ENCODE measurements around the gene TMIGD3.
"Not testable (repeated sequence)": the region's sequence is repeated elsewhere in the genome, so short reads cannot be mapped to it uniquely, and the experiment has no call there.

TMIGD3 gene

GRCh38 chr1:111503585-111504060 lies at the start of gene TMIGD3, which contains the start of gene ADORA3:
TMIGD3 (minus strand) TSS chr1:111503633; CDS start chr1:111503354, 279 bp downstream.
ADORA3 (minus strand) TSS chr1:111503633; CDS start chr1:111503354, 279 bp downstream.
- DNase-seq, result peak in 3 of 56 donors; percentile 18 to 45 (median 35)

DNA sequence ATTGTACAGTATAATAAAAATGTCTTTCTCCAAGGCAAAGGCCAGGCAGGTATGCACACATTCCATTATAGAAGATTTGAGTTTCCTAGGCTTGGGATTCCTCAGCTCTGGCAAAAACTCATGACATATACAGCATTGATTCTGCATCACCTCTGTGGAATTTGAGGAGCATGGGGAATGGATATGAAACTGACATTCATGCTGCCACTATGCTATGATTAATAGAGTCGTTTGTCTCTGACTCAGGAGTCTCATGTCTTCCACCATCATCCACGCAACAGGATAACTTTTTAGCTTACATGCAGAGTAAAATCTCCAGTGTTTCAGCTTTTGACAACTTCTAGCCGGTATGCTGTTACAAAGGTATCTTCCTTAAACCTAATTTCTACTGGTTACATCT lies 49.8 kb upstream of the TMIGD3 start:
- no peak for DNase-seq

GRCh38 chr1:111552587-111552986 lies 49.2 kb upstream of the TMIGD3 start:
- DNase-seq, result no peak

DNA sequence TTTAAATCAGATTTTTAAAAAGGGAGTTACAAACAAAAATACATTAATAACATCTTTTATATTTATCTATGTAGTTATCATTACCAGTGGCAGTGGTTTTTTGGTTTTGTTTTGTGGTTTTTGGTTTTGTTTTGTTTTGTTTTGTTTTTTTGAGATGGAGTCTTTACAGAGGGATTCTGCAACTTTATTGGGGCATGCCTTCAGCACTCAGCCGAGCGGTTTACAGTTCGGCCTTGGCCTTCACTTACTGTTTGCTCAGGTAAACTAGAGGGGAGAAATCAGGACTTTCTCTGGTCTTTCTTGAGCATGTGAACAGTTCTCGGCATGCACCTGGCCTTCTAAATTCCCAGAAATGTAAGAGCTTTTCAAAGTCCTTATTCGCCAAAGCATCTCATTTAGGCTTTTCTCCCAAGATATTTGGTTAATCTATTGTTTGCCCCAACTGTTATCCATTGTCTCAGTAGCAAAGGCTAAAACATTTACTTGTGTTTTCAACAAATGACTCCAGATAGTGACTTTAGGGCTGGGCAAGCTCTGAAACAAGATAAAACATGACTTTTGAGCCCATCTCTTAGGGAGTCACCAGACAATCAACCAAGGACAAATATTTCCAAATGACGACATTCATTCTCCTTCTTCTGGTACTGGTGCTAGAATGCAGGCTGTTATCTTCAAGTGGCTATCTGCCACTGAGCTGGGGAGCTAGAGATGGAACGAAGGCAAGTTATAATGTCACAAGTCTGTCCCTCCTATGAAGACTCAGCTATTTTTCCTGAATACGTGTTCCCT lies 48.4 kb upstream of the TMIGD3 start:
- DNase-seq, result no peak

GRCh38 chr1:111547786-111548185 lies 44.4 kb upstream of the TMIGD3 start:
- DNase-seq, result not testable (repeated sequence)

GRCh38 chr1:111542187-111542586 lies 38.8 kb upstream of the TMIGD3 start:
- DNase-seq, result no peak

DNA sequence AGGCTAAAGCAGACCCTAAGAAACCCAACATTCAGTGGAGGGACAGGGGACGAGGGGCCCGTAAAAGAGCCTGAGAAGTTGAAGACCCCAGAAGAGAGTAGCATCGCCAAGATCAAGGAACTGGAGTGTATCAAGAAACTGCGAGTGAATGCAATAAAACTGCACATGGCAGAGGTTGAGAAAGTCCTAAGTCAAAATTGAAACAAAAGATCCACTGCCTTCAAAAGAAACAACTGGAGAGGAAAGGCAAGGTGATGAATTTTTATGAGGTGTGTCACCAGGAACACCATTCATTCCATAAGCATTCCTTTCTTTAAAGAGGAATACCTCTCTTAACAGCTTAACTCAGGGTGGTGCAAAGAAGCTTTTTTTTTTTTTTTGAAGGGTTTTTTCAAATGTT lies 38.3 kb upstream of the TMIGD3 start:
- DNase-seq, result no peak

GRCh38 chr1:111540928-111541327 lies 37.5 kb upstream of the TMIGD3 start:
- no peak for DNase-seq

GRCh38 chr1:111538343-111539025 lies 35.1 kb upstream of the TMIGD3 start:
- DNase-seq, result peak in 1 of 56 donors; percentile 0

DNA sequence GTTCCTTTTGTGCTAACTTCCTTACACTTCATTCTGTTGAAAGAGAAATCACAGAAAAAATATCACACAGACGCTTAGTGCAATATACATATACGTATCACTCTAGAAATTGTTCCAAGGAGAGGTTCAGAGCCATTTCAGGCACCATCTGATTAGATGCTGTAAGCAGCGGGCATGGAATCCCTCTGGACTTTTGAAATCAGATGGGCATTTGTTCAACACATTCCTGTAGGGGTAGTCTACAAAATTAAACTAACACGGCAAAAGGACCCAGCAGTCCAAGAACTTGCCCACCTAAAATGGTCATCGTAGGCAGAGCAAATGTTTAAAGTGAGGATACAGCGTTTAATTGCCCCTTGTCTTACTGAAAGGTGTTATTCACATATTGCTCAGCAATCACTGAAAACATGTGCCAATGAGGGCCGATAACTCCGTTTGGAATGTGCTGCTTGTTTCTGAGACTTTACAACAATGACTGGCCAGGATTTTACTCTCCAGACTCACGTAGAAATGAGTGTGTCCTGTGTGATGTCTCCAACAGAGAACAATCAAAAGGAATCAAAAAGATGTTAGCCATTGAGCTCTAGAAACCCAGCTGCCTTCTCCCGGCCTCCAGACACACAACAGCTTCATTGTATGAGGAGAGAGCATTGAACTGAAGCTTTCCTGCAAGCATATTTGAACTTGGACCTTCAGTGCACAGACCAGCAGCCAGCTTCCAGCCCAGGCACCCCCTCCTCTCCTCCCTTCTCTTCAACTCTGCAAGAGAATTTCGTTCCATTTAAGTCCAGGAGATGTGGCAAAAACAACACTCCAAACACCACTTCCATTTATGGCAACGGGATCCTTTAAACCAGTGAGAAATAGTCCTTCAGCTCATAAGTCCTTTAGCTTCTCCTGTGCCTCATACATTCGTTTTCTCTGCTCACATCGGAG lies 32.1 kb upstream of the TMIGD3 start:
- peak in 31 of 56 donors; percentile 2 to 62 (median 25) for DNase-seq

DNA sequence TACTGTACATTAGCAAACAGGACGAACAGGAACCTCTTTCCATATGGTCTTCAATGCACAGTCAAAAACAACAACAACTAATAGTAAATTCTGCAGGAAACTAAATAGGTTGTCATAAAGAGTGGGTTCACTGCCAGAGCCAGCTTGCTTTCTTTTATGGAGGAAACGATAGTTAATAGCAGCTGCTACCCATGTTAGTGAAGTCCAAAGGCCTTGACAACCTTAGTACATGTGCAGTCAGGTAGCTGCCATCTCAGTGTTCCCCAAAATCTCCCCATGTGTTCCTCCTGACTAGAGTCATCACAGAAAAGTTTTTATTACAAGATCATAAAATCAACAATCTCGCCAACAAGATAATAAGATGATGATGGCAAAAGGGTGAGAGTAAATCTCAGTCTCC lies 16.6 kb upstream of the TMIGD3 start:
- DNase-seq, result no peak

- no peak for DNase-seq
Observed at GRCh38 chr1:111517469-111518225, 14.2 kb upstream of the TMIGD3 start.

- peak in 24 of 56 donors; percentile 12 to 71 (median 35) for DNase-seq
Observed at GRCh38 chr1:111516005-111516535, 12.6 kb upstream of the TMIGD3 start.

- peak in 12 of 56 donors; percentile 22 to 63 (median 38) for DNase-seq
Observed at GRCh38 chr1:111515291-111516004, 12.0 kb upstream of the TMIGD3 start.

DNA sequence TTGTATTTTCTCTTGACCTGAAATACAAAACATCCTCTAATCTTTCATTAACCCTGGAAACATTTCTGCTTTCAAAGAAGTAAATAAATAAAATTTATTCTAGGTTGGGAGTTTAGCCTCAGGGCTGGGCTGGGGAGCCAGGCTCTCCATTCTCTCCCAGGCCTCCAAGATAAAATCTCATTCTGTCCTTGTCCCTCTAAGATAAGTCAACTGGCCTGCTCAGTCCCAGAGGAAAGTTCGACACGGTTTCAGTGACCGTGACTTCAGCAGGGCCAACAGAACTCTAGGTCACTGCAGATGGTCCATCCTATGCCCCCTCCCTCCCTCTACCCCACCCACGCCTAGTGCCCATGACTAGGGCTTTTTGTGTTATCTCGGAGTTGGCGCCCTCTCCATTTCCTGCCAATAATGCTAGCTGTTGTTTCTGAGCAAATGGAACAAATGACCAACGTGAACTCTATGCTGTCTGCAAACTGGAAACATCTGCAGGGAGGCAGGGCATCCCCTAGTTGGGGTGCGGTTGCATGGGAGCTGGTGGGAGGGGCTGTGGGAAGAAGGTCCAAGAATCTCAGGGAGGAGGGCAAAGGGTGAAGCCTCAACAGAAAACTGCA lies 10.1 kb upstream of the TMIGD3 start:
- DNase-seq, result peak in 41 of 56 donors; percentile 29 to 89 (median 61)

DNA sequence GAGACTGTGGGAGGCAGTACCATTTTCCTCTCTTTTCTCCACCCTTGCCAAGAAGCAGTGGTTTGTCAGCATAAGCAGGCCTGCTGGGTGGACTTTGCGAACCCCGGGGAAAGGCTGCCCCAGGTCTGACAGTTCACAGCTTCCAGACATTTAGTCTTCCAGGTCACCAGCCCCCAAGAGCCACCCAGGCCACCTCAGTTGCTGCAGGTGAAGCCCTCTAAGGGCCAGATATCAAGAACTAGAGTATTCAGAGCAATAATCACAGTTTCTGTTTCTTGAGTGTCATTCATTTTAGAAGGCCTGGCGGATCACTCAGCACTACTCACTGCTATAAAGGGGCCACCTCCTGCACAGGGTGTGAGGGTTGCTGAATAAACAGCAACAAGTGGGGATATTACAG lies 9.5 kb upstream of the TMIGD3 start:
- DNase-seq, result no peak

GRCh38 chr1:111512132-111512889 lies 8.9 kb upstream of the TMIGD3 start:
- DNase-seq, result no peak

DNA sequence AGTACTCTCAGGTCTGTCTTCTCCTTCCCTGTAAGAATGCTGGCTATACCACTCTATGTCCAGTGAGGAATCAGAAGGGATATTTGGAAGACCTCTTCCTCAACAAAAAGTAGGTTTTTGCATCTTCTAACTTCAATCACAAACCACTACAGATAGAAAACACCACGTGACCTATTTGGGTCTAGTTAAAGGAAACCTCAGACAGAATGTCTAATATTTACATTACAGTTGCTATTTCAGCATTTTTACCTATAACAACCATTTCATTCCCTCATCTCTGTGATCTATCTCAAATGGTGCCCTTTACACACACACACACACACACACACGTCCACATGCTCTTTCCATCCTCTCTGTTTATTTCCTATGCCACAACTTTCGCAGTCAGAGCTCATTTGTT lies 7.9 kb upstream of the TMIGD3 start:
- no peak for DNase-seq
